ENCODE measurements around the gene ARHGEF35. TPM values are rescaled to one million over a fixed set of nuclear protein-coding genes. Genes with fewer than 3 reads are reported as not detected.

The ARHGEF35 gene
- total RNA-seq, 2 experiments from 2014 or later, result 4.2 TPM

DNA sequence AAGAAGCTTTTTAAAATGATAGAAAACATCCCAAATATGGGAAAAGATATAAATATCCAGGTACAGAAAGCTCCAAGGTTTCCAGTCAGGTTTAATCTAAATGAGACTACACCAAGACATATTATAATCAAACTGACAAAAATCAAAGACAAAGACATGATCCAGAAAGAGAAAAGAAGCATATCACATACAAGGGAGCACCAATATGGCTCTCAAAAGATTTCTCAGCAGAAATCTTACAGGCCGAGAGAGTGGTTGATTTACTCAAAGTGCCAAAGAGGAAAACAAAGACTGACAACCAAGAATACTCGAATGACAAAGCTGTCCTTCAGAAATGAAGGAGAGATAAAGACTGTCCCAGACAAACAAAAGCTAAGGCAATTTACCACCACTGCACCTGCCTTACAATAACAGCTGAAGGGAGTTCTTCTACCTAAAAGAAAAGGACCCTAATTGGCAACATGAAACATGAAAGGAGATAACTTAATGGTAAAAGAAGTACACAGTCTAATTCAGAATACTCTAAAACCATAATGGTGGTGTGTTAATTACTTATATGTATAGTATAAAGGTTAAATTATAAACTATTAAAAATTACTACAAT is 47.3 kb downstream of the ARHGEF35 start:
- H3K27me3 Mint-ChIP-seq, result peaks cover 14% of the 10 kb centered on the region
- no peaks in the 10 kb centered on the region for H3K4me1 Mint-ChIP-seq
- DNase-seq, result no peak
- no peak overlapping the region for H3K27ac Mint-ChIP-seq
- peaks cover 27% of the 10 kb centered on the region for H3K9me3 Mint-ChIP-seq
- ChIA-PET CTCF (no interaction called here), POLR2A (no interaction called here)
- H3K4me3 Mint-ChIP-seq, result no peak overlapping the region
- H3K36me3 Mint-ChIP-seq (ENCODE audit: low read depth), result peaks cover 5% of the 10 kb centered on the region

- DNase-seq, result no peak
- Mint-ChIP-seq H3K36me3 (ENCODE audit: low read depth) (peaks cover 5% of the 10 kb centered on the region), H3K4me3 (no peak overlapping the region), H3K27me3 (no peaks in the 10 kb centered on the region), H3K27ac (no peak overlapping the region), H3K4me1 (no peaks in the 10 kb centered on the region), H3K9me3 (peaks cover 22% of the 10 kb centered on the region)
- CTCF ChIA-PET, result no interaction called here
- POLR2A ChIA-PET, result no interaction called here
Observed at GRCh38 chr7:144144426-144144825, 51.2 kb downstream of the ARHGEF35 start.

- Mint-ChIP-seq H3K36me3 (ENCODE audit: low read depth) (no peaks in the 10 kb centered on the region), H3K27ac (no peak overlapping the region), H3K4me3 (no peak overlapping the region), H3K9me3 (peaks cover 5% of the 10 kb centered on the region), H3K27me3 (no peaks in the 10 kb centered on the region), H3K4me1 (no peaks in the 10 kb centered on the region)
- ChIA-PET POLR2A (no interaction called here), CTCF (no interaction called here)
- DNase-seq, result no peak
Observed at GRCh38 chr7:144142187-144142586, 53.4 kb downstream of the ARHGEF35 start.

- H3K27ac Mint-ChIP-seq, result no peak overlapping the region
- H3K4me3 Mint-ChIP-seq, result no peak overlapping the region
- H3K36me3 Mint-ChIP-seq (ENCODE audit: low read depth), result no peaks in the 10 kb centered on the region
- CTCF ChIA-PET, result no interaction called here
- DNase-seq, result no peak
- H3K9me3 Mint-ChIP-seq, result no peaks in the 10 kb centered on the region
- peaks cover 4% of the 10 kb centered on the region for H3K27me3 Mint-ChIP-seq
- POLR2A ChIA-PET, result no interaction called here
- no peaks in the 10 kb centered on the region for H3K4me1 Mint-ChIP-seq
Observed at GRCh38 chr7:144137501-144137900, 58.1 kb downstream of the ARHGEF35 start.

Other genes with a start within 250 kb of the ARHGEF35 start
- gene OR2F1, start 241.0 kb downstream of the ARHGEF35 start, total RNA-seq, result not detected
- gene OR6B1, start 195.5 kb downstream of the ARHGEF35 start, total RNA-seq, result not detected
- gene OR2A5, start 146.9 kb downstream of the ARHGEF35 start, total RNA-seq, result not detected
- gene OR2A25, start 126.0 kb downstream of the ARHGEF35 start, total RNA-seq, result not detected
- not detected for gene OR2A12, start 109.6 kb downstream of the ARHGEF35 start, total RNA-seq
- not detected for gene OR2A2, start 86.2 kb downstream of the ARHGEF35 start, total RNA-seq
- gene OR2A14, start 72.7 kb downstream of the ARHGEF35 start, total RNA-seq, result not detected
- 1 to 10 TPM; 1.4 to 1.8 TPM for gene CTAGE4, start 12.4 kb downstream of the ARHGEF35 start, total RNA-seq
- under 1 TPM in 1 of 2 experiments, not detected in 1; 0.04 TPM for gene OR2A42, start 43.8 kb upstream of the ARHGEF35 start, total RNA-seq
- 1 to 10 TPM; 3.5 to 4.8 TPM for gene OR2A7, start 69.0 kb upstream of the ARHGEF35 start, total RNA-seq
- 1 to 10 TPM in 1 of 2 experiments, under 1 TPM in 1; 0.97 to 1.6 TPM for gene CTAGE8, start 73.5 kb upstream of the ARHGEF35 start, total RNA-seq
- gene OR2A1, start 116.6 kb upstream of the ARHGEF35 start, total RNA-seq, result under 1 TPM; 0.06 to 0.17 TPM
- gene ARHGEF5, start 159.6 kb upstream of the ARHGEF35 start, total RNA-seq, result 10 to 100 TPM; 11.0 to 13.1 TPM
- not detected for gene NOBOX, start 207.9 kb upstream of the ARHGEF35 start, total RNA-seq